H54 (cell line): ENCODE measurements around the gene E2F8.
"Not testable (repeated sequence)": the region's sequence is repeated elsewhere in the genome, so short reads cannot be mapped to it uniquely, and the experiment has no call there.

Experiments used
- DNase-seq: peaks from one replicate; pipeline ENCODE4 v3.0.0; 2011; ENCODE audit warnings: low spot score, mixed read lengths; ENCODE audit not compliant: insufficient read length
- FAIRE-seq: peaks from 3 replicates; lab custom pipeline; 2011; peaks lifted over from hg19 to GRCh38; lab: Jason Lieb, UNC
- POLR2A ChIP-seq: IDR thresholded peaks from 2 replicates; pipeline ENCODE4 v1.6.1; 2011; ENCODE audit warnings: low read depth, mild to moderate bottlenecking, low read length

Gene E2F8

DNA sequence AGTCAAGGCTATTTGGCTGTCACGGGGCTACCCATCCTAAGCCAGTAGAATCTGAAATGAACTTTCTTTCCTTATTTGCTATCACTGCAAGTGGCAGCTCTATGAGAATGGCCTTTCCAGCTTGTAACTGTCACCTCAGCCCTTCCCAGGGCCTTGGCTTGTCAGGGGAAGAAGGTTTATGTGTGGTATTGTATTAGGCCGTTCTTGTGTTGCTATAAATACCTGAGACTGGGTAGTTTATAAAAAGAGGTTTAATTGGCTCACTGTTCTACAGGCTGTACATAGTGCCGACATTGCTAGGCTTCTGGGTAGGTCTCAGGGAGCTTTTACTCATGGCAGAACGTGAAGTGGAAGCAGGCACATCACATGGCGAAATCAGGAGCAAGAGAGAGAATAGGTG lies 26.8 kb upstream of the E2F8 start:
- no peak for FAIRE-seq
- no peak for DNase-seq
- no peak for TF ChIP-seq POLR2A

DNA sequence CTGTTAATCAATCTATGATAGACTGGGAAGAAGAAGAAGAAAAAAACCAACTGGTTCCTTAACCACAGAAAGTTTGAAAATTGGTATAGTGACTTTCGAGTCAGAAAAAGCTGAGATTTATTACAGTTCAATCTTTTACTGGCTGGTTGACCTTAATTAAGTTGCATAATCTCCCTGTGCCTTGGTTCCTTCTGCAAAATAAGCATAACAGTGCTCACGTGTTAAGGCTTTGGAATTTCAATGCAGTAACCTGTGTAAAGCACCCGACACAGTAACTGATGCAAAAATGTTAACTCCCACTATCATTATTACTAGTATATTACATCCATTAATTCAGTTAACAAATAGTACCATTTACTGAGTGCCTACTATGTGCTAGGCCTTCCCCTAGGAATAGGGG lies 22.6 kb upstream of the E2F8 start:
- FAIRE-seq (no peak), DNase-seq (no peak)
- no peak for TF ChIP-seq POLR2A

DNA sequence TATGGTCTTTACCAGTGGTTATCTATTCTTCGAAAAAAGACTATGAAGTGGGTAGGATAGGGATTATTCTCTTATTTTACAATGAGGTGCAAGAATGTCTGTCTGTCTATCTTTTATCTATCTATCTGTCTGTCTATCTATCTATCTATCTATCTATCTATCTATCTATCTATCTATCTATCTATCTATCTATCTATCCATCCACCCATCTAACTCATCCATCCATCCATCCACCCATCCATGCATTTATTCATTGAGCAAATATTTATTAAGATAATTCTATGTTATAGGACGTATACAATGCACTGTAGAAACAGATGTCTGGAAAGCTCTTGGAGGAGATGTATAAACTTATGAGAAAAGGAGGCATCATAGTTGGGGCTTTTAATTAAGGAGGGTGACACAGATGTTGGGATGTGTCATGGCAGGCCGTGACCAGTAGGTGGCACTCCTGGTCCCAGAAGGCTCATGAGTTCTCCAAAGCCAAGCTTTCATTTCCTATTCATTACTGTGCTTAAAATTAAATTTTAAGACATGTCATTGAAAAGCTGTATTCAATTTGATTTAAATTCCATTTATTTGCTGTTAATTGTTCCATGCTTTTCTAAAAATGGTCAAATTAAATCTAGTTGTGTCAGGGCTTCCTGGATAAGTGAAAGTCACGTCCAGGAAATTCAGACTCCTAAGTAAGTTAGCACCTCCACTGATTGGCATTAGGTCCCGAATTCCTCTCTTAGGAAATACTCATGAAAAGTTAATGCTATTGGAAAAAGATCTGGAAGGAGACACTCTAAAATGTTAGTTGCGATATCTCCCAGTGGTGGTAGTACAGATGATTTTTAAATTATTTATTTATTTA lies 19.0 kb upstream of the E2F8 start:
- TF ChIP-seq POLR2A: no peak
- DNase-seq (no peak), FAIRE-seq (no peak)

DNA sequence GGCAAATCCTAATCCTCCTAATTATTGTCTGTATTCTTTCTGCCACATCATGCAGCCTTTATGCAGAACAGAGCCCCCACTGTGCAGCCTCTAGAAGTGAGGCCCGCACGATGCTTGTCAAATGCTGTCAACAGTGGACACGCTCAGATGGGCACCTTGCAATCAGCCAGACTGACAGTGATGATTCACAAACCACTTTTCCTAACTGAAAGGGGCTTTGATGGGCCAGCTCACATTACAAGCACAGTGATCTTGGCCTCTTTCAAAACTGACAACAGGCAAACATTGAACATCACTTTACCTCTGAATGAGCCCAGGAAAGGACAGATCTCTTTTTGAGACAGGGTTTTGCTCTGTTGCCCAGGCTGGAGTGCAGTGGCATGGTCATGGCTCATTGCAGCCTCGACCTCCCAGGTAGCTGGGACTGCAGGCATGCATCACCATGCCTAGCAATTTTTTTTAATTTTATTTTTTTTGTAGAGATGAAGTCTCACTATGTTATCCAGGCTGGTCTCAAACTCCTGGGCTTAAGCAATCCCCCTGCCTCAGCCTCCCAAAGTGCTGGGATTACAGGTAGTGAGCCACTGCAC lies 18.0 kb upstream of the E2F8 start:
- no peak for FAIRE-seq
- no peak for TF ChIP-seq POLR2A
- DNase-seq: no peak

DNA sequence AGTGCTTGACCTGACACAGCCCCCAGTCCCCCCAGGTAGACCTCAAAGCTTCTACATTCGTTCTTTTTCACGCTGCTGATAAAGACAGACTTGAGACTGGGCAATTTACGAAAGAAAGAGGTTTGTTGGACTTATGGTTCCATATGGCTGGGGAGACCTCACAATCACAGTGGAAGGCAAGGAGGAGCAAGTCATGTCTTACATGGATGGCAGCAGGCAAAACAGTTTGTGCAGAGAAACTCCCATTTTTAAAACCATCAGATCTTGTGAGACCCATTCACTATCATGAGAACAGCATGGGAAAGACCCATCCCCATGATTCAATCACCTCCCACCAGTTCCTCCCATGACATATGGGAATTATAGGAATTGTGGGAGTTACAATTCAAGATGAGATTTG lies 13.7 kb upstream of the E2F8 start:
- FAIRE-seq, DNase-seq: not testable (repeated sequence)

DNA sequence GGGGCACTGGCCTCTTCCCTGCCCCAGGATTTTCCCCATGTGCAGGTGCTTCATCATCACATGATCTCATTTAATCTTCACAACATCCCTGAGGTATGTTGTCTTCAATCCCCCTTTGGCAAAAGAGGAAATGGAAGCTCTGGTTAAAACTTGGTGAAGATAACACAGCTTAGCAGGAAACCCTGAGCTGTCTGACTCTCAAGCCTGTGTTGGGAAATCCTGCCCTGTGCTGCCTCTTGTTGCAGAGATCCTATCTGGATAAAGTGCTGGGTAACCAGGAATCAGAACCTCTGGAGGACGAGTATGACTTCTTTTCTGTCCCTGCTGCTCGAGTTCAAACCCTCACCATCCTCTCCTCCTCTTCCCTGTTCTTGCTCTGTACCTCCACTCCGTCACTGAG lies 13.1 kb upstream of the E2F8 start:
- TF ChIP-seq POLR2A: no peak
- FAIRE-seq: no peak
- DNase-seq: no peak

DNA sequence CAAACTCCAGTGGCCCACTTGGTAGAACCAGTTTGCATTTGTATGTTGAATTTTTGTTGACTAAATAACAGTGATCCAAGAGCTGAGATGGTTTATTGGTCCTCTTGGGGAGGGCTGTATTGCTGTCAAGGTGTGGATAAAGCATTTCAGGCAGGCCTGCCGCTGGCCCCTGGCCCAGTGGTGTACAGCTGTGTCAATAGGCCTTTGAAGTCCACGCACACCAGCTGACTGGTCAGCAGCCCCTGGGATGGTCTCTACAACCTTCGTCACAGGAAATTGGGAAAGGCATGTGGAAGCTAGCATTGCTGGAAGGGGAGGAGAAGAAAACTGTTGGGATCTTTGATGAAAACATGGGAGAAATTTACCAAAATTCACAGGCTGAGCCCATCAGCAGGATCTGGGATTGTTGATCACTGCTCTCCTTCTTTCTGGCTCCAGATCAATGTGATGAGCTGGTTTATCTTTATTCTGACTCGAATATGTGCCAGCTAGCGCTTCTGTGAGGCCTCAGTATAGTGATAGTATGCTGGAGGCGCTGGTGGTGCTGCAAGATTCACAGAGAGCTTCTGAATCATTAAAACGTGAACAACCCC lies 12.5 kb upstream of the E2F8 start:
- DNase-seq (no peak), FAIRE-seq (no peak)
- TF ChIP-seq POLR2A: no peak

DNA sequence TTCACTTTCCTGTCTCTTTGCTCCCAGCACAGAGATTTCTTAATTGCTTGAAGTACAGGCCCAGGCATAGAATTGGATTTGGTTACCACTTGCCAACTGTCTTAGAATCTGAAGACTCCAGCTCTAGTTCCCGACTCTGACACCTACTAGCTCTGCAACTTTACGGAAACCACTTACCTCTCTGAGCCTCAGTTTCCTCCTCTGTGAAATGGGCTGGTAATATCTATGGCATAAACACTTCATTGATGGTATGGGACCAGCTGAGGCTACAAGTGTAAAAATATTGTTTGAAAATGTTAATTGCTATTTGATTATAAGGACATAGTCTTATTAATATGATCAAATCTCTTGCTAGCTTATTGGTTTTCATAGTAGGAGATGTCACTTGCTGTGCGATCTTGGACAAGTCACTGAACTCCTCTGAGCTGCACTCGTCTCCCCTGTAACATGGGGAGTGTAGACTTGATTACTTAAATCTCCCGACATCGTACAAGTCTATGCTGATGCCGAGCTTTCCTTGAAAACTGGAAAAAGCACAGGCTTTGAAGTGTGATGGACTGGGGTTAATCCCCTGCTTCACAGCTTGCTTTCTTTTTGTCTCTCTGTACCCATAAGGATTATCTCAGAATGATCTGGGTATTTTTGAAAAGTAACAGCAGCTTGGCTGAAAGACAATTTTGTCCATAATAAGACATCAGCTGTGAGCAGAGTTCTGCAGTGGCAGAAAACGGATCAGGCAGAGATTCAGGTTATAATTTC lies 11.8 kb upstream of the E2F8 start:
- no peak for TF ChIP-seq POLR2A
- no peak for FAIRE-seq
- DNase-seq: no peak

DNA sequence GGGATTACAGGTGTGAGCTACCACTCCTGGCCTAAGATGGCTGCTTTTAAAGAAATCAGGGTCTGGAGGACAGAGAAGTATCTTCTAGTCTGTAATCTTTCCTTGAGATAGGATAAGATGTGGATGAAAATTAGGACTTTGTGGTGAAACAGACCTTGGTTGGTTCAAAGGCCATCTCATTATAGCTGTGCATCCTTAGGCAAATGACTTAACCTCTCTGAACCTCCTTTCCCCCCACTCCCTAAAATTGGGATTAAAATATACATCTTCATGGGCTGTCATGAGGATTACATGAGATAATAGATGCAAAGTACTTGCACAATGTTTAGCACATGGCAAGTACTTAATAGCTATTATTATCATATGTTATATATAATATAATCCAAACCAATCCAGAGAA lies 10.8 kb upstream of the E2F8 start:
- FAIRE-seq (no peak), DNase-seq (no peak)
- no peak for TF ChIP-seq POLR2A

DNA sequence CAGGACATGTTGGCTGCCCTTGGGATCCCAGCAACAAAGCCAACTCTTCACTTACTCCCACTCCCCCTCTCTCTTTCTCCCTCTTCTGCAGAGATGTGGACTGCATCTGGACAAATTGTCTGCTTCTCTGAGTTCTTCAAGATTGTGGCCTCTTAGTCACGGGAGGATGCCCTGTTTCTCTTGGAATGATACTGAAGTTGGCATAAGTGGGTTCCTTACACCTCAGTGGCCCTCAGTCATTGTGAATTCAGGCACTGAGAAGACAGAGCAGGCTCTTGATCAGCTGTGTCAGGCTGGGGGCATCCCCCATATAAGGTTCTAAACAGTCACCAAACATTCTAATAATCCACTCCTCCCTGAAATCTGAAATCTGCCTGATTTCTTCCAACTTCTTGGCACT lies 6.1 kb upstream of the E2F8 start:
- no peak for TF ChIP-seq POLR2A
- FAIRE-seq (no peak), DNase-seq (no peak)

DNA sequence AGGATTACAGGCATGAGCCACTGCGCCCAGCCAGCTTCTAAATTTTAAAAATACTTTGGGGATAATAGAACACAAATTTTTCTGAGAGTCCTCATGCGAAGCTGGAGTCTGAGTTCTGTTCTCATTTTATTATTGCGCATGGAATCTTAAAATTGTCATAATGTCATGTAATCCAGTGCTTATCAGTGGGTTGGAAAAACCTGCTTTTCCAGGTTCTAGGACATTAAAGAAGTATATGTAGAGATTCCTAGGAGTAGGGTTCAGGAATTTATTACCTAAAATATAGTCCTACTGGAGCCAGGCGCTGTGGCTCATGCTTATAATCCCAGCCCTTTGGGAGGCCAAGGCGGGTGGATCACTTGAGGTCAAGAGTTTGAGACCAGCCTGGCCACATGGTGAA lies 4.6 kb upstream of the E2F8 start:
- FAIRE-seq (no peak), DNase-seq (no peak)
- TF ChIP-seq POLR2A: no peak

DNA sequence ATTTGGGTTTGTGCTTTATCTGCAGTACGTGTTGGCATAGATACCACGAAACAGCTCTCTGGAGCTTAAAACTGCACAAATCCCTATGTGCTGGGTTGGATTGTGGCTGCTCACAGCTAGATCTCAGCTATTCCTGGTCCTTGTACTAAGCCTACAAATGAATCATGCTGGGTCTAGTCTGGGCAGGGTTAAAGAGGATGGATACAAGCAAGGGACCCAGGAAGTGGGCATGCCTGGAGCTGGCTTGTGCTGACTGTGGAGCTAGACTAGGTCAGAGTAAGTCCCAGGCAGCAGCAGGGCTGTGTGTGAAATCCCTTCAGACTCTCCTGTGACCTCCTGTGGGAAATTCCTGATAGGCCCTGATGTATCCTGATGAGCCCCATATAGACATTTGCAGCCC lies 3.9 kb upstream of the E2F8 start:
- no peak for TF ChIP-seq POLR2A
- DNase-seq (peak; percentile 12), FAIRE-seq (no peak)

DNA sequence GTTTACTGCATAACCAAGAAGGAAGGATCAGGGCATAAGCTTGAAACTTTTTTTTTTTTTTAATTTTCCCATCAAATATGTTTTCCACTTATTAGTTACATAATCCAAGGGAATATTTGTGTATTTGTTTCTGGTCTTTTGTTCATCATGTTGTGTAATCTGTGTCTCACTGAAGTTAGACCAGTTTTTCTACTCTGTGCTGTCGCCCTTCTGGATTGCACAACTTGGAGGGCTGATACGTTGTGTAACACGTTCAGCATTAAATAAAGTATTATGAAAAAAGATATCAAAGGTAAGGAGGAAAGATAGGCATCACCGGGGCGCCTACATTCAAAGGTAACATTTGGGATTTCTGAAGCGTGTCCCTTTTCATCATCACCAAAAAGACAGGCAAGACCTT lies 3.3 kb upstream of the E2F8 start:
- no peak for FAIRE-seq
- no peak for TF ChIP-seq POLR2A

DNA sequence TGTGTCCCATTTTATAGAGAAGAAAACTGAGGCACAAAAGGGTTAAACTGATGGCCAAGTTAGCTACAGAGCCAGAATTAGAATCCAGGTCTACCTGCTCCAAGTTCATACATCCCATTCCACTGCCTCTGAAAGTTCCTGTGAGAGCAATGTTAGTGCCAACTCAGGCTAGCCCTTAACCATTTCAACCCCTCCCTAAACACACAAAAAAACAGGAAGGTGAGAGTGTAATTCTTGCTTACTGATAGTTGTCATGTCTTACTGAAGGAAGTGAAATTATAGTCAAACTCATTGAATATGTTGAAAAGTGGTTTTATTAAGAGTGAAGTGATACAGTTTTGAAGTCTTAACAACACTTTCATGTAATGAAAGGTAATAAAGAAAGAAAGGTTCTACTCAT lies 2.9 kb upstream of the E2F8 start:
- DNase-seq (no peak), FAIRE-seq (no peak)
- no peak for TF ChIP-seq POLR2A

More for the DNA sequence above, 3.3 kb upstream of the E2F8 start:
- no peak for DNase-seq
